ENCODE measurements around the gene SUCLG2.

GRCh38 chr3:67433109-67433508, 221.3 kb downstream of the SUCLG2 start:
- TF ChIP-seq CTCF (conservative IDR thresholded peaks at IDR 0.05) (no peak), ZFX (IDR thresholded peaks at IDR 0.05) (no peak)

Measured in C4-2B (cell line).